Non-pigmented ciliary epithelial cell (primary cell): Measurements from ENCODE around the gene FOLR2.
"Not testable (repeated sequence)": the region's sequence is repeated elsewhere in the genome, so short reads cannot be mapped to it uniquely, and the experiment has no call there.

ENCODE experiments used
- DNase-seq: peaks from one replicate; pipeline ENCODE4 v3.0.0-alpha.2; 2010; ENCODE audit warnings: low read depth

FOLR2 gene

DNA sequence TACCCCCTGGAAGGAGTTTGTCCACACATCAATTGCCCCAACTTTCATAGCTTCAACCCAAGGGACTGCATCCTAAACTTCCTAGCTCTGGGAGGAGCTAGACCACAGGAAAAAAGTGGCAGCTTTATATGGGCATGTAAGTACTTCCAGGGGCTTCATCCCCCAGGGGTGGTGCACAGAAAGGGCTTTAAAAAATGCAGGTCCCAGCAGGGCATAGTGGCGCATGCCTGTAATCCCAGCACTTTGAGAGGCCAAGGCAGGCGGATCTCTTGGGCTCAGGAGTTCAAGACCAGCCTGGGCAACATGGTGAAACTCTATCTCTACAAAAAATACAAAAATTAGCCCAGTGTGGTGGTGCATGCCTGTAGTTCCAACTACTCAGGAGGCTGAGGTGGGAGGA lies 9.8 kb upstream of the FOLR2 start:
- DNase-seq: not testable (repeated sequence)

DNA sequence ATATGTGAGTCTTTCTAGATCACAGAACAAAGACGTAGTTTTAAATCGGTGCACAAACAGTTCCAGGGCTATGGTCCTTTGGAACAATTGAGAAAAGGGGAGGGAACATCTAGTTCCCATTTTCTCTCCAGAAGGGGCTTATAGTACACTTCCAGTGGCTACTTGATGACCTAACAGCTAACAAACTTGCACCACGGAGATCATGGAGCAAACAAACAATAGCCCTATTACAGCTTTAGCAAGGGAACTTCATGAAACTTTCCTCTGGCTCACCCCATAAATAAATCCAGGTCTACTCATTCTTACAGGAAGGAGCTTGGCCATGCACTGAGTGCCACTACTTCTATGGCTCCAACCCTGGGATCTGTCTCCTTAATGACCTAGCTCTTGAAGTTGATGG lies 8.3 kb upstream of the FOLR2 start:
- DNase-seq: no peak

DNA sequence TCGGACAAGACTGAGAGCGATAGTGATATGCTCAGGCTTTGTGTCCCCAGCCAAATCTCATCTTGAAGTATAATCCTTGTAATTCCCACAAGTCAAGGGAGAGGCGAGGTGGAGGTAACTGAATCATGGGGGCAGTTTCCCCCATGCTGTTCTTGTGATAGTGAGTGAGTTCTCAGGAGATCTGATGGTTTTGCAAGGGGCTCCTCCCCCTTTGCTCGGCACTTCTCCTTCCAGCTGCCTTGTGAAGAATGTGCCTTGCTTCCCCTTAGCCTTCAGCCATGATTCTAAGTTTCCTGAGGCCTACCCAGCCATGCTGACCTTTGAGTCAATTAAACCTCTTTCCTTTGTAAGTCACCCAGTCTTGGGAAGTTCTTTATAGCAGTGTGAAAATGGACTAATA lies 7.5 kb upstream of the FOLR2 start:
- DNase-seq: no peak

DNA sequence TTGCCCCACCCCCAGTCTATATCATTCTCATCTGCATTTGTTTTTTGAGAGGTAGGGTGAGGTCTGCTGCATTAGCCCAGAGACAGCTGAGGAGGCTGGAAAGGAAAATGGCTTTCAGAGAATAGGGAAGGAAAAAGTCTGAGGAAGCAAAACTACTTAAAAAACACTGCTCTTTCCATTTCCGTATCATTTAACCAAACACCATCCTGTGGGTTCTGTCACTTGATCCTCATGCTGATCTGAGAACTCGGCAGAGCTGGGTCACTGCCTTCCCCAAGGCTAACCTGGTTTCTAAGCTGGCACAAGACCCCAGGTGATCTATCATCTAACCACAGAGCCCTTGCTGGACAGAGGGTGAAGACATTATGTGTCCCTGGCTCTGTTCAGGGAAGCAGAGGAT lies 1.2 kb downstream of the FOLR2 start:
- no peak for DNase-seq

DNA sequence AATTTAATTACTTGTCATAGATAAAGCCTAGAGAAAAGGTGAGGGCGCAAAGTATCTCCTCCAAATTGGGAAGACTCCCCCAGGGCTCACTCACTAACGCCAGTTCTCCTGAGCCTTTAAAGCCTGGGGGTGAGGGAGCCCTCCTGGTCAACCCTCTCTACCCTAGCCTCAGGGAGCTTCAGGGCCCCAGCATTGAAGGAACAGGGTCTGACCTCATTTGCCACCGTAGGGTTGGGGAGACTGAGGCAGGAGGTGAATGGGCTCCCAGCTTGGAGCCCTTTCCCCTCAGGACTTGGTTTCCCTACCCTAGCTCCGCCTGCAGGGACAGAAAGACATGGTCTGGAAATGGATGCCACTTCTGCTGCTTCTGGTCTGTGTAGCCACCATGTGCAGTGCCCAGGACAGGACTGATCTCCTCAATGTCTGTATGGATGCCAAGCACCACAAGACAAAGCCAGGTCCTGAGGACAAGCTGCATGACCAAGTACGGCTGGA lies 1.7 kb downstream of the FOLR2 start:
- DNase-seq: no peak

DNA sequence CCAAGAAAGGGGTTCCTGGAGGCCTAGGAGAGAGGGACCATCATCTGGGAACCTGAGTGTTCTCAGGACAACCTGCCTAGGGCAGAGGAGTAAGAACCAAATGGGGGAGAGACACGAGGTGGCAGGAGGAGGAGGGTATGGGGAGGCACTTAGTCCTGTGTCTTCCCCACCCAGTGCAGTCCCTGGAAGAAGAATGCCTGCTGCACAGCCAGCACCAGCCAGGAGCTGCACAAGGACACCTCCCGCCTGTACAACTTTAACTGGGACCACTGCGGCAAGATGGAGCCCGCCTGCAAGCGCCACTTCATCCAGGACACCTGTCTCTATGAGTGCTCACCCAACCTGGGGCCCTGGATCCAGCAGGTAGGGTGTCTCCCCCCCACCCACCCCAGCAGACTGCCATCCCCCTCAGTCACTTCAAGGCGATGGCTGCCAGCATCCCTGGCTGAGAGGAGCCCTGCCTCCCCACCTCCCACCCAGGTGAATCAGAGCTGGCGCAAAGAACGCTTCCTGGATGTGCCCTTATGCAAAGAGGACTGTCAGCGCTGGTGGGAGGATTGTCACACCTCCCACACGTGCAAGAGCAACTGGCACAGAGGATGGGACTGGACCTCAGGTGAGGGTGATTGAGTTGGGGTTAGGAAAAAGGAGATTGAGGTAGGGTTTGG lies 4.2 kb downstream of the FOLR2 start:
- DNase-seq: no peak

DNA sequence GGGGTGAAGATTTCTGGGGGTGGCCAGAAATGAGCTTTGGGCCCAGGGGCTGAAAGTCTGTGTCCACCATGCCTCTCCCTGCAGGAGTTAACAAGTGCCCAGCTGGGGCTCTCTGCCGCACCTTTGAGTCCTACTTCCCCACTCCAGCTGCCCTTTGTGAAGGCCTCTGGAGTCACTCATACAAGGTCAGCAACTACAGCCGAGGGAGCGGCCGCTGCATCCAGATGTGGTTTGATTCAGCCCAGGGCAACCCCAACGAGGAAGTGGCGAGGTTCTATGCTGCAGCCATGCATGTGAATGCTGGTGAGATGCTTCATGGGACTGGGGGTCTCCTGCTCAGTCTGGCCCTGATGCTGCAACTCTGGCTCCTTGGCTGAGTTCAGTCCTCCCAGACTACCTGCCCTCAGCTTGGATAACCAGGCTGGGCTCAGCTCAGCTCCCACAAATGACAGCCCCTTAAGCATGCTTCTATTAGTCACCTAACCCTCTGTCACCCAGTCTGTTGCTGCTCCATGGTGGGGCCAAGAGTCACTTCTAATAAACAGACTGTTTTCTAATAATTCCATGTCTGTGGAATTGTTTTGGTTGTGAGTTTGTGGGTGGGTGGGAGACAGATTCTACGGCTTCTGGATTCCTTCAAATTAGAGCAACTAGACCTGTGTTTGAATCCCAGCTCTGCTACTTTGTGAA lies 4.9 kb downstream of the FOLR2 start:
- DNase-seq: no peak

DNA sequence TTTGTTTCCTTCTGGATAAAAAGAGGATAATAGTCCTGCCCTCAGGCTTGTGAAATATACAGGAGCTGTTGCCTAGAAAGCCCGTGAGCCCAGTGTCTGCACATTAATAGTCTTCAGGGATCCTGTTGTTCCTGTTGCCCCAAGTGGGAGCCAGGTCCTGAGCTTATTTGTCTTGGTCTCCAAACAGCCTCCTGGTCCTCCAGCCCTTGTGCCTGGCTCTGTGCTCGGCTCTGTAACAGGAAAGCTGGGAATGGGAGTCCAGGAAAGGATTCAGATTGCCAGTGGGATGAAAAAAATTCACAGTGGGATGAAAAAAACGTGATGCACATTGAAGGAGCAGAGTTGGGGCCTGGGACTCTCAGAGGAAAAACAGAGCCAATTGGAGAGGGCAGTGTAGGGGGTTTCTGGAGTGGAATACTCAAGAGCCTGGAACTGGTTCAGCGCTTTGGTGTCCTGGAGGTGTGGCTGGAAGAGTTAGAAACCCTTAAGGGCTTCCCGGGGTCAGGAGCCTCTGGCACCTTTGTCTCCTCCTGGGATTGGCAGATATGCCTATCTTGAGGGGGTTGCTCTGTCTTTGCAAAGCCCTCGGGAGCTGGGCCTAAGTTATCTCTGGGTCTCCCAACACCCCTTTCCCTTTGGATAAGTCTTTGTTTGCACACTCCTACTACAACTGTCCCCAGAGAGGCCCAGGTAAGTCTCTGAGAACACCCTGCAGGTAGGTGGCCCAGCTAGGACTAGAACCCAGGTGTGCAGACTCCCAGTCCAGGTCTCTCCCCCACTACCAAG lies 5.7 kb downstream of the FOLR2 start:
- DNase-seq: no peak

DNA sequence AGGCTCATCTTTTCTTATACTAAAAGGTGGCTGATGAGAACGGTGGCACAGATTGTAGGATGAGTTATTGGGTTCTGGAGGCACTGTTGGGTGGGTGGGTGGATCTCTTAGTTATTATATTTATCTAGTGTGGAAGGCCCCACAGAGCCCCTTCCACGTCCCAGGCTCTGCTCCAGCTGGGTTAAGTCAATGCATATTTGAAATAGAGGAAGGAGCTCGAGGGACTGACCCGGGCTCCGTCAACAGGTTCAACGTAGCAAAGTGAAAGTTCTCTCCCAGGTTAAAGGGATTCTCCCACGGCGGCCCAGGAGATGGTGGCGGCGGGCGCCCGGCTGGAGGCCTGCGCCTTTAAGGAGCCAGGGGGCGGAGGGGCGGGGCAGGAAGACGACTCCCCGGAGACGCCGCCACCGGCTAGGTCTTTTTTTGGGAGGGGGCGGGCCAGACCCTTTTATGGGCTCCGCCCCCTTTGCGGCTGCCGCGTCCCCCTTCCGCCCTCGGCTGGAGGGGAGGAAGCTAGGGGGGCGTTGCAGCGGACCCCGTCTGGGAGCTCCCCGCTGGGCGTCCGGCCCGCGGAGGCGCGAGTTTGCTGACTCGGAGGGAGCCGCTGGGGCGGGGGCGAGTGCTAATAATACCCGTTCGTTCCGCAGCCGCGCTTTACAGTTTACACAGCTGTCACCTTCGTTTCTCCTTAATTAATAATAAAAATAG lies 6.5 kb downstream of the FOLR2 start:
- DNase-seq: peak; percentile 58

DNA sequence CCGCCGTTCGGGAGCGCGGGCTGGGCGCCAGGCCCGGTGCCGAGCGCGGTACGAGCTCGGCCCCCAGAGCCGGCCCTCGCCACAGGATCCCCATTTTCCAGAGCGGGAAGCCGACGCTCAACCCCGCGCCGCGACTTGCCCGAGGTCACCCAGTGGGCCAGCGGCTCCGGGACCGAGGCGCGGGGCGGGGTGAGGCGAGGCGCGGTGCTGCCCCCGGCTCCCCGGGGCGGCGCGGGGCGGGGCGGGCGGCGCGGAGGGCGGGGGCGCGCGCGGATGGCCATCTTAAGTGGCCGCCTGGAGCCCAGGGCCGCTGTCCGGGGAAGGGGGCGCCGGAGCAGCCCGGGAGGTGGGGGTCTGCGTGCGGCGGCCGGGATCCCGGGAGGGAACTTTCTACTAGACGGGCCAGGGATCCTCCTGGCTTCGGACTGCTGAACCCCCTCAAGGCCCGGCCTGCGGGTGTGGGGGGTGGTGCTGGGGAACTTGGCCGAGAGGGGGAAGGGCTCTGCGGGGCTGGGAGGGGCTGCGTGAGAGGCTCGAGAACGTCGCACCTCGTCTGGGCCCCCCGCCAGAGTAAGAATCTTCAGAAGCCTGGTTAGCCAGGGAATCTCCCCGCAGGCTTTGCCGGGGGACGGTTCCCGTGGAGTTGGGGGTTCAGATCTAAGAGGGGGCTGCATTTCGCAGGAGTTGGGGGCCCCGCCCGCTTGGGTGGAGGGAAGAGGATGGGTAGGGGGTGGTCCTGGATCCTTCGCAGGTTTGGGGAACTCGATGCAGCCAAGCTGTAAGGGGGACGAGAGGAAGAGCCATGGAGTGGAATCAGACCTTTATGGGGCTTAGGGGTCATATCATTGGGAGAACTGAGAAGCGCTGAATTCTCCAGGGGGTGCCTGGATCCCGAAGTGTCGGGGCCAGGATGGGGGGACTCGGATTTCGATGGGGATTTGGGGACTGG lies 7.3 kb downstream of the FOLR2 start:
- DNase-seq: no peak

DNA sequence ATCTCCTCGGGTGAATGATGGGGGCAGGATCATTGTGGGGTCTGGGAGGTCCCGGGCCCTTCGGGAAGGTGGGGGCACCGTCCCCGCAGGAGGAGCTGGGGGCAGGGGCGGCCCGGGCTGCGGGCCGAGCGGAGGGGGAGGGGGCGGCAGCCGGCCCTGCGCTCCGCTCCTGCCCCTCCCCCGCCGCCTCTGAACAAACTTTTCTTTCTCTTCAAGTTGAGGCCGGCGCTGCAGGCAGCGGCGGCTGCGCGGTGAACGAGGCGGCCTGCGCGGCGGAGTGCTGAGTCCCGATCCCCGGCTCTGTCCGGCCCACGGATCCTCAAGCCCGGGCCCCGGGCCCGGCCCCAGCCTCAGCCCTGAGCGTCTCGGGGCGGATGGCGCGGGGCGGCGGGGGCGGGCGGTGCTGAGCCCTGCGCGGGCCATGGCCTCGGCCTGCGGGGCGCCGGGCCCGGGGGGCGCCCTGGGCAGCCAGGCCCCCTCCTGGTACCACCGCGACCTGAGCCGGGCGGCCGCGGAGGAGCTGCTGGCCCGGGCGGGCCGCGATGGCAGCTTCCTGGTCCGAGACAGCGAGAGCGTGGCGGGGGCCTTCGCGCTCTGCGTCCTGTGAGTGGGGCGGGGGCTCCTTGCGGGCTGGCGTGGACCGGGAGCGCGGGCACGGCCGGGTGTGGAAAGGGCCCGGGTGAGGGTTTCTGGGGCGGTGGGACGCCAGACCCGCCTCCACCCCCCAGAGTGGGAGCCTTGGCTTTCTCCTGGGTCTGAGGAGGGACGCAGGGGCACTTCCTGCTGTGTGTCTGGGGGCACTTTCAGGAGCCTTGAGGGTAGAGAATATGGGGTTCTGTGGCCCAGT lies 8.2 kb downstream of the FOLR2 start, which contains the start of gene INPPL1:
INPPL1 (plus strand) TSS at position 204 of the 847 bp plus-strand sequence; CDS start at position 422, 218 bp downstream.
- DNase-seq: no peak

DNA sequence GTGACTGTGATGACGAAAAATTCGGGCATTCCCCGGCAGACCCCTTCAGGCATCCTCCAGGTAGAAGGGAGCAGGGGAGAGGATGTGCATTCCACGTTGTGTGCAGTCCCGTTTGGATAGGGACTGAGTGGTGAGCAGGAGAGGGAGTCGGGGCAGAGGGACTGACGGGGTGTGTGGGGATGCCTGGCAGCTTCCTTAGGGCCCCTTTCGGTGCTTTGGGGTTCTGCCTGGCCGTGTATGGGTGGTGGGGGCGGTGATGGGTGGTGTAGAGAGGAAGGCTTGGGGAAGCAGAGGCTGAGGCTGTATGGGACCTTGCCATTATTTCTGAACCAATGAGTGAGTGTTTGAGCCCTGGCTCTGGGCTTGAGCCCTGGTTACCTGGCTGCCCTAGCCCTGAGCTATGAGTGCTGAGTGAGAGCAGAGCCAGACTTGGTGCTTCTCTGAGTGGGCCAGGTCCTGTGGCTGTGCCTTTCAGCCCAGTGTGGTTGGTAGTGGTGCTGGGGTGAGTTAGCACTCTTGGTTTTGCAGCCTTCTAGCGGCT lies 8.9 kb downstream of the FOLR2 start:
- no peak for DNase-seq

DNA sequence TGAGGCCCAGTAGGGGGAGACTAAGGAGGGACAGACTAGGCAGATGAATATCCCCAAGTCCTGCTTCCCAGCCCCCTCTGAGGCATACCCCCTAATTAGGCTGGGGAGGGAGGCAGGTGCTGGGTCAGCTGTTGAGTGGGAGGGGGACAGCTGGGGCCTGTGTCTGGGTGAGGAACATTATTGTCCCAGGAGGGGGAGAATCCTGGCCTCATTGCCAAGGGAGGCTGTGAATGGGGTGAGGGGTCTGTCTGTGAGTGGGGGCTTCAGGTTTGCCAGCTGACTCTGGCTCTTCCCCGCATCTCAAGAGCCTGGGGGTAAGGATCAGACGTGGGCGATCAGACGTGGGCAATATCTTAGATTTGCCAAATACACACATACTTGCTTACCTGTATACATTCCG lies 10.1 kb downstream of the FOLR2 start:
- no peak for DNase-seq

DNA sequence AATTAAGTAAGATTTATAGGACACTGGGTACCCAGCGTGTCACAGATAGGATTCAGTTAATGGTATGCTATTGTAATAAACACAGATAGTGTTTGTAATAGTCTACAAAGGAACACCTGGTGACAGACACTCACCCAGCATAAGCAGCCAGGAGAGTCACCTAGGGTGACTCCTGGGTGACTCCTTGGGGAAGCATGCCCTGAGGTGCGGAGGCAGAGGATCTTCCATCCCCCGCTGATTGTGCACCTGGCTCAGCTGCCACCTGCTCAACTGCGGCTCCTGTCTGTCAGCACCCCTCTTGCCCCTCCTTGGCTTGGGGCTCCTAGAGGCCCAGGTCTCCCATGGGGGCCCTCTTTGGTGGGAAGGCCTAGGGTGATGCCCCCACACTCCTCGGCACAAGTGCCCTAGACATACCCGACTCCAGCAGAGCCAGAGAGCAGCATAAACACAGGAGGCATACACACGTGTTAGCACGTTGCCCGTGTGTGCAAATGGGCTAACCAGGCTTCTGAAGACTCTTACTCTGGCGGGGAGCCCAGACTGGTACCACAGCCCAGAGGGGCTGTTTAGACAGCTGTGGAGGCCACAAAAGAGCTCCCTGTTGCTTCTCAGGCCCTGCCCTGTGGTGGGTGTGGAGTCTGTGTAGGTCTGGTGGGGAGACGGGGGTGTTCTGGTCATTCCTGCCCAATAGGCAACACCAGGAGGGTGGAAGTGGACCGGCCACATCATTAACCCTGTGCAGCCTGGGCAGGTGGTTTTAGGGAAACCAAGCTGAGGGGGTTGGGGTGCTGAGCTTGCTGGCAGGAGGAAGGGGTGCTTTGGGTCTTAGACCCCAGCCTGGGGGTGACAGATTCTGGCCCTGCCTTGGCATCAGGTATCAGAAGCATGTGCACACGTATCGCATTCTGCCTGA lies 11.0 kb downstream of the FOLR2 start:
- no peak for DNase-seq

DNA sequence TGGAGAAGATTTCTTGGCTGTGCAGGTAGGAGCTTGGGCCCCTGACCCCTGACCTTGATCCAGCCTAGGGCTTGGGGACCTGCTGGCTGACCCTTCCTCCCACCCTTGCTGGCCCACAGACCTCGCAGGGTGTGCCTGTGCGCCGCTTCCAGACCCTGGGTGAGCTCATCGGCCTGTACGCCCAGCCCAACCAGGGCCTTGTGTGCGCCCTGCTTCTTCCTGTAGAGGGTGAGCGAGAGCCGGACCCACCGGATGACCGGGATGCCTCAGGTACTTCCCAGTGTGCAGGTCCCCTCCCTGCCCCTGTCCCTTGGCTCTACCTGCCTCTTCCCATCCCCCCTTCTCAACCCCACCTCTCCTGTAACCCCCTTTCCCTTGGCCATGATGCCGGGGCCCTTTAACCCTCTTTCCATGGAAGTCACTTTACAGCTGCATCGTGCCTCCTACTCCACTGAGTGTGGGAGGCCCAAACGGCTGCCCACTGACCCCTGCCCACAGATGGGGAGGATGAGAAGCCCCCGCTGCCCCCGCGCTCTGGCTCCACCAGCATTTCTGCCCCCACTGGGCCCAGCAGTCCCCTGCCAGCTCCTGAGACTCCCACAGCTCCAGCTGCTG lies 11.7 kb downstream of the FOLR2 start:
- no peak for DNase-seq

DNA sequence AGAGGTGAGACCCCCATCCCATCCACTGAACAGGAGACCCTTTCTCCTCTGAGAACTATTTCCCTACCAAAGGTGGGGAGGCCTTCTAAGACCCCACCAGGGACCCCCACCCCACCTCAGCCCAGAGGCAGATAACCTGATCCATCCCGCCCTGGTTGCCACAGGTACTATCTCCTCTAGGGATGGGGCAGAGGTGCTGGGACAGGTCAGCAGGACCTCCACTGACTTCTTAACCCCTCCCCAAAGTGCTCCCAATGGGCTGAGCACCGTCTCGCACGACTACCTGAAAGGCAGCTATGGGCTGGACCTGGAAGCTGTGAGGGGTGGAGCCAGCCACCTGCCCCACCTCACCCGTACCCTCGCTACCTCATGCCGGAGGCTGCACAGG lies 12.2 kb downstream of the FOLR2 start:
- no peak for DNase-seq

DNA sequence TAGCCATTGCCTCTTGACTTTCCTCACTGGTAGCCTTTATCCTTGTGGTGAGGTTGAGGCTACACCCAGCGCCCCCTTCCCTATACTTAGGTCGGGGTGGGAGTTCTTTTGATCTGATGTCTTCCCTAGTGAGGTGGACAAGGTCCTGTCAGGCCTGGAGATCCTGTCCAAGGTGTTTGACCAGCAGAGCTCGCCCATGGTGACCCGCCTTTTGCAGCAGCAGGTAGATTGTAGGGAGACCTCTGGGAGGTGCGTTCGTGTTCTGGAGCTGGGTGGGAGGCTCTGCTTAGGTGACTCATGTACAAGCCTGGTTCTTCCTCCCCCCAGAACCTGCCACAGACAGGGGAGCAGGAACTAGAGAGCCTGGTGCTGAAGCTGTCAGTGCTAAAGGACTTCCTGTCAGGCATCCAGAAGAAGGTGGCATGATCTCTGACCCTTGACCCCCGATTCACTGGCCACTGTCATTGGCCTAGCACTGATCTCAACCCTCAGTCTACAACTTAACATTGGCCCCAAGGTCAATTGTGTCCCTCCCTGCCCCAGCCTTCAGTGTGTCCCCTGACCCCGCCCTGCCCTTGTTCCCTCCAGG lies 12.8 kb downstream of the FOLR2 start:
- no peak for DNase-seq
